ENCODE results near the gene VMAC. TPM values are rescaled to one million over a fixed set of nuclear protein-coding genes. Genes with fewer than 3 reads are reported as not detected.

The VMAC gene
- total and polyA plus RNA-seq, 2 of the 13 experiments (the other 11 are each of a cell fraction or from before 2014, with no cell fraction given): 2.4 TPM

GRCh38 chr19:5880196-5880595 lies 24.5 kb upstream of the VMAC start:
- no peak for DNase-seq (ENCODE audit: low spot score)
- 16% methylated on average over 4 of the region's 6 CpGs for WGBS (ENCODE audit: low lambda C conversion rate)
- Histone ChIP-seq H3K79me2 (ENCODE audit: insufficient read depth, low read length) (no peaks in the 10 kb centered on the region), H3K4me3 (replicated peaks in 1 of 3; ENCODE audit: insufficient read depth in 1 of 3, low read depth in 2 of 3, low read length in 3 of 3) (no peak overlapping the region), H3K4me1 (ENCODE audit: insufficient read depth, low read length) (peaks cover 92% of the 10 kb centered on the region), H3K36me3 (replicated peaks in 1 of 2; ENCODE audit: control insufficient read depth in 1 of 2, insufficient read depth in 2 of 2, low read length in 2 of 2) (no peaks in the 10 kb centered on the region), H4K20me1 (ENCODE audit: insufficient read depth, low read length) (no peaks in the 10 kb centered on the region), H3K27ac (ENCODE audit: extremely low read length, insufficient read depth, low read length) (peak overlapping the region; percentile 84), H3K9ac (ENCODE audit: insufficient read depth, low read depth, low read length) (peak overlapping the region; percentile 39; the same call in 1 of the 2 replicates), H3K27me3 (ENCODE audit: control insufficient read depth in 1 of 2, insufficient read depth in 2 of 2, low read length in 2 of 2) (no peaks in the 10 kb centered on the region), H2AFZ (ENCODE audit: low read length) (no peak overlapping the region), H3K4me2 (ENCODE audit: low read depth, low read length) (peak overlapping the region; percentile 59), H3K9me3 (ENCODE audit: low read length) (no peaks in the 10 kb centered on the region)
- BruUV-seq (replicated peaks): no TSS peak
- peak; percentile 15 for FAIRE-seq
- CTCF ChIA-PET (ENCODE audit: low intra/inter-chr PET ratio, low total read pairs): no interaction called here
- in situ Hi-C loops (cut with HindIII; ENCODE audit: extremely low pct_ligation_motif_present, low pct_unique_long_range_greater_than_20kb): no loop called here
- TF ChIP-seq JUNB (CRISPR knock-in tag; IDR thresholded peaks at IDR 0.05; ENCODE audit: borderline replicate concordance) (no peak), KLF12 (CRISPR knock-in tag; IDR thresholded peaks at IDR 0.05; ENCODE audit: borderline replicate concordance) (0 out of 2 replicates have a peak, but pooled peaks have one; percentile 3), DPF2 (CRISPR knock-in tag; IDR thresholded peaks at IDR 0.05; ENCODE audit: borderline replicate concordance, low read depth) (no peak), YEATS4 (CRISPR knock-in tag; IDR thresholded peaks at IDR 0.05; ENCODE audit: borderline replicate concordance) (0 out of 2 replicates have a peak, but pooled peaks have one; percentile 1), KDM4B (CRISPR knock-in tag; IDR thresholded peaks at IDR 0.05) (no peak), ZBTB33 (CRISPR knock-in tag; IDR thresholded peaks at IDR 0.05) (0 out of 2 replicates have a peak, but pooled peaks have one; percentile 12), DMTF1 (CRISPR knock-in tag; IDR thresholded peaks at IDR 0.05) (no peak), ZKSCAN1 (IDR thresholded peaks at IDR 0.05; ENCODE audit: low read length) (peak; percentile 96)
- ATAC-seq: peak; percentile 27
- POLR2A ChIA-PET: interaction anchor here (0.8 to 3.1 kb wide), 8 partner anchors 9 to 160 kb away, joined by 3 to 37 read pairs (median 6); partner anchors contain the start of genes CATSPERD, FUT5, FUT6 and LONP1
- intact Hi-C loops (cut with micrococcal nuclease; ENCODE audit: unreplicated experiment): no loop called here
